ENCODE data around the gene ZSWIM3. TPM values are rescaled to one million over a fixed set of nuclear protein-coding genes. Genes with fewer than 3 reads are reported as not detected.

Gene ZSWIM3
- total and polyA plus RNA-seq, 2 of the 13 experiments (the other 11 are each of a cell fraction or from before 2014, with no cell fraction given) = 5.2 to 5.8 TPM

DNA sequence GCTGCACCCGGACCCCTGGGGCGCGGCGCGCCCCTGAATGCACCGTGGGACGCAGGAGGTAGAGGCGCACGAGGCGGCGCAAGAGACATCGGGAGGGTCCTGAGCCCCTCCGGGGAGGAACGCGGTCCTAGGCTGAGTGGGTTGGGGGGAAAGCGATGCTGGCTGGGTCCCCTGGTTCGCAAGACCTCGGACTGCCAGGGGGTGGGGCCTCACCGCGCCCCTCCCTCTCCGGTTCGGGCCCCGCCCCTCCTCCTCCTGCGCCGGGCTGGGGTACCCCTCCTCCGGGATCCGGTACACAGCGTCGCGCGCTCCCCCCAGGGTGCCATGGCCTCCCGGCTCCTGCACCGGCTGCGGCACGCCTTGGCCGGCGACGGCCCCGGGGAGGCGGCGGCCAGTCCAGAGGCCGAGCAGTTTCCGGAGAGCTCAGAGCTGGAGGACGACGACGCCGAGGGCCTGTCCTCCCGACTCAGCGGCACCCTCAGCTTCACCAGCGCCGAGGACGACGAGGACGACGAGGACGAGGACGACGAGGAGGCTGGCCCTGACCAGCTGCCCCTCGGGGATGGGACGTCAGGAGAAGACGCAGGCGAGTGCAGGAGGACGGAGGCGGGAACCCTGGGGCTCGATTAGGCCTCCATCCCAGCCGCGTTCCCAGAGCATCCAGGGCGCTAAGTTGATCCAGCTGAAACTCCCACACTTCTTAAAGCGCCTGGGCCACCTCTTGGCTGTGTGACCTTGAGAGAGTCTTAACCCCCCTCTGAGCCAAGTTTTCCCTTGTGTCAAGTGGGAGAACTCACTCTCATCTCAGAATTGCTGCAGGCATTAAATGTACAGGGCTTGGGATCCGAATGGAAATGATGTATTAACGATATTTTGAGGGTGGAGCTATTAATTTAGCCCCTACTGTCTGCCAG, 23.3 kb upstream of the ZSWIM3 start (continued):
- TF ChIP-seq, protein P1, sequence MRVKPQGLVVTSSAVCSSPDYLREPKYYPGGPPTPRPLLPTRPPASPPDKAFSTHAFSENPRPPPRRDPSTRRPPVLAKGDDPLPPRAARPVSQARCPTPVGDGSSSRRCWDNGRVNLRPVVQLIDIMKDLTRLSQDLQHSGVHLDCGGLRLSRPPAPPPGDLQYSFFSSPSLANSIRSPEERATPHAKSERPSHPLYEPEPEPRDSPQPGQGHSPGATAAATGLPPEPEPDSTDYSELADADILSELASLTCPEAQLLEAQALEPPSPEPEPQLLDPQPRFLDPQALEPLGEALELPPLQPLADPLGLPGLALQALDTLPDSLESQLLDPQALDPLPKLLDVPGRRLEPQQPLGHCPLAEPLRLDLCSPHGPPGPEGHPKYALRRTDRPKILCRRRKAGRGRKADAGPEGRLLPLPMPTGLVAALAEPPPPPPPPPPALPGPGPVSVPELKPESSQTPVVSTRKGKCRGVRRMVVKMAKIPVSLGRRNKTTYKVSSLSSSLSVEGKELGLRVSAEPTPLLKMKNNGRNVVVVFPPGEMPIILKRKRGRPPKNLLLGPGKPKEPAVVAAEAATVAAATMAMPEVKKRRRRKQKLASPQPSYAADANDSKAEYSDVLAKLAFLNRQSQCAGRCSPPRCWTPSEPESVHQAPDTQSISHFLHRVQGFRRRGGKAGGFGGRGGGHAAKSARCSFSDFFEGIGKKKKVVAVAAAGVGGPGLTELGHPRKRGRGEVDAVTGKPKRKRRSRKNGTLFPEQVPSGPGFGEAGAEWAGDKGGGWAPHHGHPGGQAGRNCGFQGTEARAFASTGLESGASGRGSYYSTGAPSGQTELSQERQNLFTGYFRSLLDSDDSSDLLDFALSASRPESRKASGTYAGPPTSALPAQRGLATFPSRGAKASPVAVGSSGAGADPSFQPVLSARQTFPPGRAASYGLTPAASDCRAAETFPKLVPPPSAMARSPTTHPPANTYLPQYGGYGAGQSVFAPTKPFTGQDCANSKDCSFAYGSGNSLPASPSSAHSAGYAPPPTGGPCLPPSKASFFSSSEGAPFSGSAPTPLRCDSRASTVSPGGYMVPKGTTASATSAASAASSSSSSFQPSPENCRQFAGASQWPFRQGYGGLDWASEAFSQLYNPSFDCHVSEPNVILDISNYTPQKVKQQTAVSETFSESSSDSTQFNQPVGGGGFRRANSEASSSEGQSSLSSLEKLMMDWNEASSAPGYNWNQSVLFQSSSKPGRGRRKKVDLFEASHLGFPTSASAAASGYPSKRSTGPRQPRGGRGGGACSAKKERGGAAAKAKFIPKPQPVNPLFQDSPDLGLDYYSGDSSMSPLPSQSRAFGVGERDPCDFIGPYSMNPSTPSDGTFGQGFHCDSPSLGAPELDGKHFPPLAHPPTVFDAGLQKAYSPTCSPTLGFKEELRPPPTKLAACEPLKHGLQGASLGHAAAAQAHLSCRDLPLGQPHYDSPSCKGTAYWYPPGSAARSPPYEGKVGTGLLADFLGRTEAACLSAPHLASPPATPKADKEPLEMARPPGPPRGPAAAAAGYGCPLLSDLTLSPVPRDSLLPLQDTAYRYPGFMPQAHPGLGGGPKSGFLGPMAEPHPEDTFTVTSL (CRISPR knock-in tag; IDR thresholded peaks at IDR 0.05; ENCODE audit: borderline replicate concordance) = peak; percentile 15; the same call in 1 of the 2 replicates
- TF ChIP-seq PHF5A (CRISPR knock-in tag; IDR thresholded peaks at IDR 0.05; ENCODE audit: low read depth, unreplicated experiment) (no peak), SRSF1 (optimal IDR thresholded peaks at IDR 0.05; ENCODE audit: low read depth, low read length) (peak; percentile 65), SALL2 (CRISPR knock-in tag; IDR thresholded peaks at IDR 0.05) (no peak; the same call in 1 of the 2 replicates), MEIS2 (CRISPR knock-in tag; IDR thresholded peaks at IDR 0.05) (peak; percentile 57)
- TF ChIP-seq, protein P2, sequence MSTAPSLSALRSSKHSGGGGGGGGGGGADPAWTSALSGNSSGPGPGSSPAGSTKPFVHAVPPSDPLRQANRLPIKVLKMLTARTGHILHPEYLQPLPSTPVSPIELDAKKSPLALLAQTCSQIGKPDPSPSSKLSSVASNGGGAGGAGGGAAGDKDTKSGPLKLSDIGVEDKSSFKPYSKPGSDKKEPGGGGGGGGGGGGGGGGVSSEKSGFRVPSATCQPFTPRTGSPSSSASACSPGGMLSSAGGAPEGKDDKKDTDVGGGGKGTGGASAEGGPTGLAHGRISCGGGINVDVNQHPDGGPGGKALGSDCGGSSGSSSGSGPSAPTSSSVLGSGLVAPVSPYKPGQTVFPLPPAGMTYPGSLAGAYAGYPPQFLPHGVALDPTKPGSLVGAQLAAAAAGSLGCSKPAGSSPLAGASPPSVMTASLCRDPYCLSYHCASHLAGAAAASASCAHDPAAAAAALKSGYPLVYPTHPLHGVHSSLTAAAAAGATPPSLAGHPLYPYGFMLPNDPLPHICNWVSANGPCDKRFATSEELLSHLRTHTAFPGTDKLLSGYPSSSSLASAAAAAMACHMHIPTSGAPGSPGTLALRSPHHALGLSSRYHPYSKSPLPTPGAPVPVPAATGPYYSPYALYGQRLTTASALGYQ (CRISPR knock-in tag; IDR thresholded peaks at IDR 0.05) = peak; percentile 68; the same call in 1 of the 2 replicates

Measured in HepG2 (cell line).